ENCODE results near the gene MOV10.

GRCh38 chr1:112686835-112687234, 12.4 kb downstream of the MOV10 start:
- TF ChIP-seq CTCF (IDR thresholded peaks at IDR 0.05; ENCODE audit: control extremely low read depth in 1 of 3, insufficient read depth in 1 of 3, low read depth in 1 of 3, low read length in 3 of 3) (no peak), RFX5 (IDR thresholded peaks at IDR 0.05; ENCODE audit: borderline replicate concordance, low read depth, low read length) (no peak), CREB1 (IDR thresholded peaks at IDR 0.05) (no peak), POLR2A (IDR thresholded peaks at IDR 0.05; ENCODE audit: control extremely low read depth in 1 of 2, low read depth in 2 of 2, low read length in 2 of 2) (no peak), POLR2AphosphoS5 (IDR thresholded peaks at IDR 0.05; ENCODE audit: low read depth, low read length) (no peak), EZH2 (IDR thresholded peaks at IDR 0.05; ENCODE audit: low read depth, low read length, severe bottlenecking) (no peak), SIRT6 (IDR thresholded peaks at IDR 0.05; ENCODE audit: low read length) (no peak)
